Pancreas (tissue), 10 donors: ENCODE measurements around the gene ADAM23. TPM values are rescaled to one million over a fixed set of nuclear protein-coding genes. Genes with fewer than 3 reads are reported as not detected.

Experiments used
- ATAC-seq, 4 donors: fragments of 200-7000 bp; cut with Tn5 transposase; one replicate each; pipeline versions ENCODE4 v1.8.0 to v1.9.1; 2020; ENCODE audit warnings: mild to moderate bottlenecking in 4 of 4, moderate library complexity in 4 of 4
- DNase-seq, 6 donors: peaks; one replicate each; pipeline ENCODE4 v3.0.0-alpha.2; 2020
- FAIRE-seq: peaks from 2 replicates; lab custom pipeline; 2012; peaks lifted over from hg19 to GRCh38; lab: Jason Lieb, UNC
- H3K27ac ChIP-seq, 4 donors: fragments of 200-600 bp; sonication (generic); 1 replicate in 3 of 4; 2 replicates in 1 of 4; pipeline versions ENCODE4 v1.5.0 to v1.8.0; 2020
- H3K27me3 ChIP-seq, 4 donors: fragments of 200-600 bp; one replicate each; pipeline ENCODE4 v1.8.0; 2021
- H3K36me3 ChIP-seq, 3 donors: fragments of 200-600 bp; sonication (generic) in 1 of 3; one replicate each; pipeline versions ENCODE4 v1.5.0 to v1.8.0; 2020 to 2021
- H3K4me1 ChIP-seq, 3 donors: fragments of 200-600 bp; one replicate each; pipeline ENCODE4 v1.8.0; 2021
- H3K4me3 ChIP-seq, 4 donors: fragments of 200-600 bp; sonication (generic) in 2 of 4; one replicate each; pipeline versions ENCODE4 v1.5.0 to v1.8.0; 2020 to 2021
- H3K9me3 ChIP-seq, 4 donors: fragments of 200-600 bp; one replicate each; pipeline ENCODE4 v1.8.0; 2021
- WGBS, 2 donors: extraction: QIAGEN DNeasy Blood & Tissue Kit; methylation state at CpG; one replicate each; pipeline ENCODE4 v1.1.7; 2013; 5-methylcytosine and 5-hydroxymethylcytosine counted together
- intact Hi-C, 3 donors: fragments of 100-400 bp; cut with DNase I; formaldehyde crosslinking; loops; one replicate each; pipeline versions ENCODE4 v1.11.1 to v1.14.2; 2022
- polyA plus RNA-seq, 2 donors: library from polyadenylated mRNA; stranded (reverse); fragments of 200-250 nt; gene quantifications; one replicate each; pipeline ENCODE4 v1.2.3, GENCODE V29; 2013
- total RNA-seq, 6 donors: library from RNA; stranded (reverse); fragmentation: NEBNext Ultra II Directional in 4 of 6; extraction: Animal tissue kit (Norgen Biotek cat#: 25700) in 4 of 6; gene quantifications; one replicate each; pipeline versions ENCODE4 v1.2.1 to v1.2.4, GENCODE V29; 2021 to 2023
- TF ChIP-seq, protein P1 (sequence below), 4 donors: fragments of 200-600 bp; sonication (generic) in 3 of 4; IDR thresholded peaks; one replicate each; pipeline versions ENCODE4 v1.5.0 to v1.8.0; 2021; ENCODE audit warnings: antibody characterized with exemption in 4 of 4
- donor health status: healthy with polysubstance abuse.
- donor health status: DM: no; HTN: no; CAD: no; lungs with moderate emphysema.
- donor health status: DM: no; HTN: no; CAD: no.
- donor health status: control.
- donor health status: control.
- donor health status: Bipolar disorder and iron deficiency.
- donor health status: DM: yes; HTN: yes; CAD: no.
- donor health status: DM: no; HTN: no; CAD: no.
- donor health status: DM: no; HTN: no; CAD: no.
- donor health status: DM: yes; HTN: yes; CAD: no.

Gene ADAM23
- total and polyA plus RNA-seq, 8 donors = 0.11 to 0.92 (median 0.55) TPM

DNA sequence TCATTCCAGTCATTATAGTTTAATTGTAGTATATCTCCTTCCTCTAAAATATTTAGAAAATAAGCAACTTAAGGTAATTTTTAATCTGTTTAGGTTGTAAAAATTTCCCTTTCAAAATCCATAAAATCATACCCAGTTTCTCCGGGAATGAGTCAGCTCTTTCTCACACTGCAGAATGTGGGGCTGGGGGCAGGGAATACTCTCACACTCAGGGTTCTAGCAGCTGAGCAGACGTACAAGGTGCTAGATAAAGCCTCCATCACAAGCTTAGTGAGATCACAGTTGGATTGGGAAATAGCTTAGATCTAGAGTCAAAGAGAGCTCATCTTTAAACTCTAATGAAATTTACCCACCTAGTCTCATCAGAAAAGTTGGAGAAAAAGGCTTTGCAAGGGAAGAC, 119.0 kb downstream of the ADAM23 start:
- no peaks in the 10 kb centered on the region for H3K9me3 ChIP-seq
- H3K4me1 ChIP-seq = no peaks in the 10 kb centered on the region
- DNase-seq (no peak), ATAC-seq (no peak), FAIRE-seq (no peak)
- no peaks in the 10 kb centered on the region for H3K27me3 ChIP-seq
- no peaks in the 10 kb centered on the region for H3K36me3 ChIP-seq
- intact Hi-C loops = no loop called here
- H3K4me3 ChIP-seq = no peak overlapping the region
- H3K27ac ChIP-seq = no peak overlapping the region
- TF ChIP-seq, protein P1, sequence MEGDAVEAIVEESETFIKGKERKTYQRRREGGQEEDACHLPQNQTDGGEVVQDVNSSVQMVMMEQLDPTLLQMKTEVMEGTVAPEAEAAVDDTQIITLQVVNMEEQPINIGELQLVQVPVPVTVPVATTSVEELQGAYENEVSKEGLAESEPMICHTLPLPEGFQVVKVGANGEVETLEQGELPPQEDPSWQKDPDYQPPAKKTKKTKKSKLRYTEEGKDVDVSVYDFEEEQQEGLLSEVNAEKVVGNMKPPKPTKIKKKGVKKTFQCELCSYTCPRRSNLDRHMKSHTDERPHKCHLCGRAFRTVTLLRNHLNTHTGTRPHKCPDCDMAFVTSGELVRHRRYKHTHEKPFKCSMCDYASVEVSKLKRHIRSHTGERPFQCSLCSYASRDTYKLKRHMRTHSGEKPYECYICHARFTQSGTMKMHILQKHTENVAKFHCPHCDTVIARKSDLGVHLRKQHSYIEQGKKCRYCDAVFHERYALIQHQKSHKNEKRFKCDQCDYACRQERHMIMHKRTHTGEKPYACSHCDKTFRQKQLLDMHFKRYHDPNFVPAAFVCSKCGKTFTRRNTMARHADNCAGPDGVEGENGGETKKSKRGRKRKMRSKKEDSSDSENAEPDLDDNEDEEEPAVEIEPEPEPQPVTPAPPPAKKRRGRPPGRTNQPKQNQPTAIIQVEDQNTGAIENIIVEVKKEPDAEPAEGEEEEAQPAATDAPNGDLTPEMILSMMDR (IDR thresholded peaks at IDR 0.05) = no peak
- 61 to 75% methylated on average over 2 of the region's 2 CpGs for WGBS, 2 donors

DNA sequence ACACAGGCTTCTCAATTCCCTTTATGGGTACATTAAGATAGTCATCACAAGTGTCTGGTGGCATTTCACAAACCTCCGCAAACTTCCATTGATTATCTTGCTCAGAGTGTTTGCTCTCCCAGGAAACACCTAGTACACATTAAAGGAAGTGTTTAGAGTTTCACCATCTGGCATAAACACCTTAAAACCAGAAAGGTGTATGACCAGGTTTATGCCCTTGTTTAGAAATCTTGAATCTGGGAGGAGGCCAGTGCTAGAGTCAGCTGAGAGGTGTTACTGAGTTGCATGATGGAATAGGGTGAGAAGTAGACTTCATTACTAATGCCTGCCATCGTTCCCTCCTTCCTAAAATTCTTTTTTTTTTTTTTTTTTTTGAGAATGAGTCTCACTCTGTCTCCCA, 120.0 kb downstream of the ADAM23 start:
- TF ChIP-seq, protein P1 (IDR thresholded peaks at IDR 0.05) = no peak
- Histone ChIP-seq H3K27me3 (no peaks in the 10 kb centered on the region), H3K36me3 (no peaks in the 10 kb centered on the region), H3K27ac (no peak overlapping the region), H3K9me3 (no peaks in the 10 kb centered on the region), H3K4me1 (no peaks in the 10 kb centered on the region), H3K4me3 (no peak overlapping the region)
- DNase-seq (no peak), ATAC-seq (no peak), FAIRE-seq (no peak)
- intact Hi-C loops = no loop called here
- WGBS, 2 donors = 49 to 55% methylated on average over 2 of the region's 2 CpGs

DNA sequence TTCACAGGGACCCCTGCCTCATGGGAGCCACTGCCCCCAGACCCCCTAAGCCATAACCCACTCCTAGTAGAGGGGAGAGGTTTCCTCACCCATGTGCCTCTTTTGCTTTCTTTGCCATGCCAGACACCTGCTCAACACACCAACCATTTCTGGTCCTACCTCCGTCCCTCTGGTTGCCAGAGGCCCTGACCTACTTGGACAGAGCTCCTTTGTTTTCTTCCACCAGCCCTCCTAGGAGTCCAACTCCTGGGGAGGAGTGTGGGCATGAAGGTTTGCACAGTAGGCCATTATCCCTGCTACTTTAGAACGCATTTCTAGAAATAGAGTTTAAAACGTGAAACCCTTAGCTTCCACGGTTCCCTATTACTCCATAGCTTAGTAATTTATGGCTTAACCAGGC, 122.3 kb downstream of the ADAM23 start:
- DNase-seq = no peak
- no peaks in the 10 kb centered on the region for H3K27me3 ChIP-seq
- FAIRE-seq = no peak
- H3K4me3 ChIP-seq = no peak overlapping the region
- no peaks in the 10 kb centered on the region for H3K36me3 ChIP-seq
- TF ChIP-seq, protein P1 (IDR thresholded peaks at IDR 0.05) = no peak
- WGBS, 2 donors = 52% methylated on average over 4 of the region's 4 CpGs
- intact Hi-C loops = no loop called here
- H3K27ac ChIP-seq = no peak overlapping the region
- no peaks in the 10 kb centered on the region for H3K4me1 ChIP-seq
- no peak for ATAC-seq
- no peaks in the 10 kb centered on the region for H3K9me3 ChIP-seq

DNA sequence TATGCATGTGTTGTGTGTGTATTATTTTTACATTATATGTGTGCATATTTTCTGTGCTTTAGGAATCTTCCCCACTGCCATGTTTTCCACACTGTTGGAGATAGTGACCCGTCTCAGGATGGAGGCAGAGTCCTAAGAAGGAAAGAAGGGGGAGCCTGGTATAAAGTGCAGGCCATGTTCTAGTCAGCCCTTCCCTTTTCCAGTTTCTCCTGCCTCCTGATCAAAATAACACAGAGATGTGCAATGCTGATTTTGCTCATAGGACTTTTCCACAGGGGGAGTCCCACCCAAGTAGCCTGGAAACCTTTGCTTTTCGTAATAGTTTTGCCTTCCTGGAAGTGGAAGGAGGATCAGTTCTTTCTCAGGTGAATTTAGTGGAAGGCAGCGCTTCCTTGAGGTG, 126.1 kb downstream of the ADAM23 start:
- FAIRE-seq (no peak), ATAC-seq (no peak), DNase-seq (no peak)
- no peaks in the 10 kb centered on the region for H3K36me3 ChIP-seq
- H3K9me3 ChIP-seq = no peaks in the 10 kb centered on the region
- TF ChIP-seq, protein P1 (IDR thresholded peaks at IDR 0.05) = no peak
- H3K27ac ChIP-seq = no peak overlapping the region
- intact Hi-C loops = no loop called here
- 81 to 85% methylated on average over 3 of the region's 3 CpGs for WGBS, 2 donors
- H3K27me3 ChIP-seq = no peaks in the 10 kb centered on the region
- no peaks in the 10 kb centered on the region for H3K4me1 ChIP-seq
- H3K4me3 ChIP-seq = no peak overlapping the region

DNA sequence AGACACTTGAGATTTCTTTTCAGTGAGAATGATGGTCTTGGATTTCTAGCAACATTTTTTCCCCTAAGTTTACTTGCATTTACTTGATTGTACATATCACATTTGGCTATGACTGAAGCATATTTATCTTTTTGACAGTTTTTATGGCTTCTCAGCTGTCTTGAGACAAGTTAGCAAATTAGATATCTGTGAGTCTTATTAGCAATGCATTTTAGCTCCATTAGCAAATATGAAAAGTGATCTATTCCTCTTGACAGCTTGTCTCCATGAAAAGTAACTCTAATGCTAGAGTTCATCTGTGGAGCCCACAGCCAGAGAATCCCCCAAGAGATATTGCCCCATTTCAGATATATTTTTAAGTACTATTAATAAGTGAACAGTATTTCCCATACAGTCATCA, 126.9 kb downstream of the ADAM23 start:
- H3K9me3 ChIP-seq = no peaks in the 10 kb centered on the region
- intact Hi-C loops = no loop called here
- H3K27me3 ChIP-seq = no peaks in the 10 kb centered on the region
- H3K4me1 ChIP-seq = no peaks in the 10 kb centered on the region
- no peaks in the 10 kb centered on the region for H3K36me3 ChIP-seq
- ATAC-seq = no peak
- H3K4me3 ChIP-seq = no peak overlapping the region
- TF ChIP-seq, protein P1 (IDR thresholded peaks at IDR 0.05) = no peak
- no peak overlapping the region for H3K27ac ChIP-seq
- no peak for FAIRE-seq
- no peak for DNase-seq
